DMS53 treated with DMSO at 0.1 percent for 48 hours (cell line): Measurements from ENCODE around the gene NAT10.
"Not testable (repeated sequence)": the region's sequence is repeated elsewhere in the genome, so short reads cannot be mapped to it uniquely, and the experiment has no call there.

Experiments
- DNase-seq: peaks from one replicate; lab custom pipeline; 2025; ENCODE audit not compliant: unreplicated experiment; lab: John Stamatoyannopoulos, UW

NAT10 gene

GRCh38 chr11:34105079-34105956 is at the start of gene NAT10:
NAT10 (plus strand) TSS chr11:34105629; CDS start chr11:34108226, 2,597 bp downstream.
- peak; percentile 92 for DNase-seq

- DNase-seq, result no peak
These were observed 48.8 kb upstream of the NAT10 start for GRCh38 chr11:34056672-34057071.

- no peak for DNase-seq
These were observed 42.2 kb upstream of the NAT10 start for GRCh38 chr11:34063061-34063795.

GRCh38 chr11:34064291-34064690 is 41.1 kb upstream of the NAT10 start:
- no peak for DNase-seq

- no peak for DNase-seq
These were observed 39.8 kb upstream of the NAT10 start for GRCh38 chr11:34065505-34066203.

- DNase-seq, result not testable (repeated sequence)
These were observed 38.7 kb upstream of the NAT10 start for GRCh38 chr11:34066766-34067165.

GRCh38 chr11:34067383-34068065 is 37.9 kb upstream of the NAT10 start:
- DNase-seq, result no peak

- no peak for DNase-seq
These were observed 37.3 kb upstream of the NAT10 start for GRCh38 chr11:34068111-34068510.

- DNase-seq, result not testable (repeated sequence)
These were observed 34.1 kb upstream of the NAT10 start for GRCh38 chr11:34071306-34071705.

GRCh38 chr11:34072041-34072440 is 33.4 kb upstream of the NAT10 start:
- DNase-seq, result no peak

- no peak for DNase-seq
These were observed 32.6 kb upstream of the NAT10 start for GRCh38 chr11:34072832-34073231.

- no peak for DNase-seq
These were observed 31.0 kb upstream of the NAT10 start for GRCh38 chr11:34074391-34074790.

- DNase-seq, result no peak
These were observed 30.1 kb upstream of the NAT10 start for GRCh38 chr11:34075178-34075820.

- no peak for DNase-seq
These were observed 24.8 kb upstream of the NAT10 start for GRCh38 chr11:34080609-34081008.

GRCh38 chr11:34084637-34085036 is 20.8 kb upstream of the NAT10 start:
- DNase-seq, result no peak

- DNase-seq, result no peak
These were observed 18.7 kb upstream of the NAT10 start for GRCh38 chr11:34086554-34087283.

- DNase-seq, result no peak
These were observed 13.6 kb upstream of the NAT10 start for GRCh38 chr11:34091825-34092224.

- DNase-seq, result not testable (repeated sequence)
These were observed 10.5 kb upstream of the NAT10 start for GRCh38 chr11:34094900-34095299.

GRCh38 chr11:34098813-34099212 is 6.6 kb upstream of the NAT10 start:
- DNase-seq, result no peak

- no peak for DNase-seq
These were observed 750 bp upstream of the NAT10 start for GRCh38 chr11:34104680-34105078.
